H1 (cell line): ENCODE measurements around the gene MAPKAPK2. TPM values are rescaled to one million over a fixed set of nuclear protein-coding genes. Genes with fewer than 3 reads are reported as not detected.
A peak's percentile ranks its signal among the peaks of the same experiment; 100 is the strongest.

Experiments used
- CTCF ChIA-PET: fragments of 300-600 bp; sonication (Branson Sonifier 250); formaldehyde crosslinking; loops from one replicate; lab custom pipeline; 2021; ENCODE audit not compliant: partially characterized antibody; lab: Charles Lee
- POLR2A ChIA-PET: fragments of 300-600 bp; sonication (Branson Sonifier 250); formaldehyde crosslinking; loops from one replicate; lab custom pipeline; 2021; ENCODE audit warnings: inconsistent platforms; ENCODE audit not compliant: partially characterized antibody; lab: Charles Lee
- DNase-seq, 2 experiments: peaks; one replicate each; pipeline versions ENCODE4 v3.0.0 to v3.0.0-alpha.2; 2010 to 2022; ENCODE audit warnings: low spot score in 2 of 2, low read depth in 1 of 2, mixed read lengths in 1 of 2
- FAIRE-seq: peaks from 2 replicates; lab custom pipeline; 2011; peaks lifted over from hg19 to GRCh38; lab: Jason Lieb, UNC
- H2AFZ ChIP-seq: 2 replicates; pipeline ENCODE4 v1.8.1; 2012; ENCODE audit warnings: low read length, inconsistent platforms
- H2AK5ac ChIP-seq: 2 replicates; pipeline ENCODE4 v1.6.1; 2013; ENCODE audit warnings: low read depth, low read length
- H2BK120ac ChIP-seq: replicated peaks from 2 replicates; pipeline ENCODE3; 2013; ENCODE audit warnings: low read depth, low read length, inconsistent platforms
- H2BK12ac ChIP-seq: 2 replicates; pipeline ENCODE4 v1.6.1; 2013; ENCODE audit warnings: low read depth, low read length
- H2BK15ac ChIP-seq: 2 replicates; pipeline ENCODE4 v1.6.1; 2013; ENCODE audit warnings: low read length
- H2BK20ac ChIP-seq: 2 replicates; pipeline ENCODE4 v1.6.1; 2013; ENCODE audit warnings: low read length
- H2BK5ac ChIP-seq: 2 replicates; pipeline ENCODE4 v1.6.1; 2013; ENCODE audit warnings: low read depth, low read length
- H3K14ac ChIP-seq: 2 replicates; pipeline ENCODE4 v1.6.1; 2013; ENCODE audit warnings: inconsistent platforms; ENCODE audit not compliant: insufficient read length
- H3K18ac ChIP-seq: 2 replicates; pipeline ENCODE4 v1.6.1; 2013; ENCODE audit warnings: low read length; ENCODE audit errors: extremely low read depth
- H3K23ac ChIP-seq: 2 replicates; pipeline ENCODE4 v1.6.1; 2013; ENCODE audit warnings: inconsistent platforms; ENCODE audit not compliant: insufficient read length
- H3K23me2 ChIP-seq: 2 replicates; pipeline ENCODE4 v1.6.1; 2013; ENCODE audit warnings: low read depth, low read length
- H3K27ac ChIP-seq: 2 replicates; pipeline ENCODE4 v1.6.1; 2011; ENCODE audit warnings: low read depth, low read length, inconsistent platforms
- H3K27me3 ChIP-seq, 4 experiments: replicated peaks in 1 of 4; 1 replicate in 1 of 4; 2 replicates in 3 of 4; pipeline versions ENCODE4 v1.6.1 to v1.8.1; 2011 to 2013; ENCODE audit warnings: low read length in 3 of 4, mild to moderate bottlenecking in 3 of 4, inconsistent platforms in 2 of 4, mixed read lengths in 2 of 4, moderate library complexity in 1 of 4; ENCODE audit not compliant: control insufficient read depth in 3 of 4, insufficient read depth in 3 of 4; ENCODE audit errors: extremely low read depth in 1 of 4
- H3K36me3 ChIP-seq, 4 experiments: 2 replicates each; pipeline versions ENCODE4 v1.6.1 to v1.8.1; 2011 to 2013; ENCODE audit warnings: mild to moderate bottlenecking in 4 of 4, low read length in 3 of 4, moderate library complexity in 2 of 4, control low read depth in 1 of 4, inconsistent platforms in 1 of 4; ENCODE audit not compliant: insufficient read depth in 4 of 4, control insufficient read depth in 2 of 4
- H3K4ac ChIP-seq: replicated peaks from 2 replicates; pipeline ENCODE3; 2013; ENCODE audit warnings: low read length, low read depth, mixed read lengths, inconsistent platforms; ENCODE audit not compliant: insufficient read length
- H3K4me1 ChIP-seq, 4 experiments: replicated peaks in 1 of 4; 1 replicate in 1 of 4; 2 replicates in 3 of 4; pipeline versions ENCODE4 v1.6.1 to v1.8.1; 2011 to 2013; ENCODE audit warnings: low read length in 3 of 4, inconsistent platforms in 2 of 4, mixed read lengths in 1 of 4; ENCODE audit not compliant: insufficient read depth in 4 of 4, control insufficient read depth in 3 of 4
- H3K4me2 ChIP-seq, 2 experiments: 2 replicates each; pipeline versions ENCODE4 v1.6.1 to v1.8.1; 2011 to 2013; ENCODE audit warnings: low read depth in 2 of 2, low read length in 2 of 2, control low read depth in 1 of 2, inconsistent platforms in 1 of 2, mild to moderate bottlenecking in 1 of 2; ENCODE audit not compliant: insufficient read depth in 1 of 2
- H3K4me3 ChIP-seq, 4 experiments: fragments of 200-600, 300-600 bp in 1 of 4; sonication (generic), shearing (Covaris generic), sonication (Bioruptor Twin) in 1 of 4; 2 replicates each; pipeline versions ENCODE4 v1.5.1 to v1.8.1; 2011 to 2016; ENCODE audit warnings: low read length in 4 of 4, low read depth in 3 of 4, control low read depth in 2 of 4, inconsistent platforms in 2 of 4, mild to moderate bottlenecking in 2 of 4, mixed read lengths in 1 of 4, moderate library complexity in 1 of 4; ENCODE audit not compliant: insufficient read depth in 2 of 4; ENCODE audit errors: extremely low read depth in 1 of 4
- H3K56ac ChIP-seq: replicated peaks from 2 replicates; pipeline ENCODE3; 2013; ENCODE audit warnings: low read depth, mild to moderate bottlenecking, mixed read lengths, low read length, inconsistent platforms; ENCODE audit not compliant: insufficient read length
- H3K79me1 ChIP-seq: 2 replicates; pipeline ENCODE4 v1.6.1; 2013; ENCODE audit warnings: low read depth, low read length, control low read depth
- H3K79me2 ChIP-seq, 2 experiments: 2 replicates each; pipeline versions ENCODE4 v1.6.1 to v1.8.1; 2012 to 2013; ENCODE audit warnings: low read length in 2 of 2, mild to moderate bottlenecking in 2 of 2, inconsistent platforms in 1 of 2; ENCODE audit not compliant: insufficient read depth in 2 of 2, control insufficient read depth in 1 of 2
- H3K9ac ChIP-seq, 4 experiments: replicated peaks in 1 of 4; 1 replicate in 1 of 4; 2 replicates in 3 of 4; pipeline versions ENCODE4 v1.6.1 to v1.8.1; 2011 to 2013; ENCODE audit warnings: low read depth in 3 of 4, low read length in 3 of 4, control low read depth in 2 of 4, mild to moderate bottlenecking in 2 of 4, moderate library complexity in 2 of 4, inconsistent platforms in 1 of 4; ENCODE audit errors: extremely low read depth in 1 of 4
- H3K9me3 ChIP-seq, 2 experiments: 2 replicates each; pipeline versions ENCODE4 v1.6.1 to v1.8.1; 2012 to 2013; ENCODE audit warnings: mild to moderate bottlenecking in 2 of 2, moderate library complexity in 2 of 2, control low read depth in 1 of 2, inconsistent platforms in 1 of 2, low read depth in 1 of 2, low read length in 1 of 2, mixed read lengths in 1 of 2; ENCODE audit not compliant: insufficient read depth in 2 of 2
- H4K20me1 ChIP-seq, 2 experiments: replicated peaks in 1 of 2; 2 replicates each; pipeline versions ENCODE3 to v1.8.1; 2011 to 2013; ENCODE audit warnings: inconsistent platforms in 2 of 2, low read length in 2 of 2, mild to moderate bottlenecking in 1 of 2; ENCODE audit not compliant: insufficient read depth in 2 of 2, control insufficient read depth in 1 of 2
- H4K5ac ChIP-seq: 2 replicates; pipeline ENCODE4 v1.6.1; 2013; ENCODE audit warnings: low read length, low read depth, mixed read lengths, inconsistent platforms; ENCODE audit not compliant: insufficient read length
- H4K8ac ChIP-seq: 2 replicates; pipeline ENCODE4 v1.8.0; 2013; ENCODE audit warnings: mild to moderate bottlenecking, moderate library complexity, low read length, inconsistent platforms; ENCODE audit not compliant: insufficient read depth; ENCODE audit errors: extremely low read depth
- H4K91ac ChIP-seq: replicated peaks from 2 replicates; pipeline ENCODE3; 2013; ENCODE audit warnings: low read length, mixed read lengths, inconsistent platforms; ENCODE audit not compliant: insufficient read length
- CTCF ChIP-seq, 3 experiments: IDR thresholded peaks; 1 replicate in 2 of 3; 2 replicates in 1 of 3; pipeline versions ENCODE4 v1.5.1 to v1.6.1; 2011; ENCODE audit warnings: low read length in 3 of 3, mild to moderate bottlenecking in 3 of 3, inconsistent platforms in 2 of 3, low read depth in 1 of 3, moderate library complexity in 1 of 3; ENCODE audit not compliant: insufficient read depth in 1 of 3; ENCODE audit errors: control extremely low read depth in 1 of 3
- RAD21 ChIP-seq, 2 experiments: IDR thresholded peaks in 1 of 2; conservative IDR thresholded peaks in 1 of 2; 2 replicates each; pipeline ENCODE4 v1.6.1; 2011; ENCODE audit warnings: low read depth in 2 of 2, low read length in 2 of 2, improper control_type of control experiment in 1 of 2, inconsistent platforms in 1 of 2, mild to moderate bottlenecking in 1 of 2, moderate library complexity in 1 of 2
- SIN3A ChIP-seq, 2 experiments: IDR thresholded peaks in 1 of 2; conservative IDR thresholded peaks in 1 of 2; 2 replicates each; pipeline ENCODE4 v1.6.1; 2011 to 2012; ENCODE audit warnings: low read length in 2 of 2, improper control_type of control experiment in 1 of 2, low read depth in 1 of 2, mild to moderate bottlenecking in 1 of 2
- whole genome bisulfite sequencing, 2 experiments: shearing (Covaris generic) in 1 of 2; methylation state at CpG; one replicate each; pipeline versions ENCODE4 v1.1.6 to v1.1.7; 2013 to 2015; ENCODE audit warnings: low lambda C conversion rate in 2 of 2, mixed read lengths in 2 of 2, inconsistent platforms in 1 of 2, low coverage in 1 of 2, missing lambda C conversion rate in 1 of 2; ENCODE audit not compliant: insufficient replicate concordance in 2 of 2, insufficient coverage in 1 of 2, insufficient read length in 1 of 2; ENCODE audit errors: extremely low coverage in 1 of 2, missing lambda C conversion rate in 1 of 2; 5-methylcytosine and 5-hydroxymethylcytosine counted together
- polyA plus RNA-seq, 7 experiments: library from polyadenylated mRNA; depleted of rRNA in 3 of 7; stranded (reverse) in 5 of 7; unstranded in 2 of 7; fragments of >200 nt in 5 of 7; fragments of 200-250 nt in 2 of 7; gene quantifications; 1 replicate in 5 of 7; 2 replicates in 1 of 7; 4 replicates in 1 of 7; pipeline versions ENCODE4 v1.2.1 to v1.2.3, GENCODE V29; 2011 to 2013; ENCODE audit warnings: missing spikeins in 2 of 7, mixed read lengths in 2 of 7
- total RNA-seq: library from RNA; stranded (reverse); fragmentation: NEBNext Ultra II Directional; extraction: Animal tissue kit (Norgen Biotek cat#: 25700); gene quantifications from 2 replicates; pipeline ENCODE4 v1.2.1, GENCODE V29; 2021

Gene MAPKAPK2
- total and polyA plus RNA-seq, 2 of the 8 experiments (the other 6 are each of a cell fraction or from before 2014, with no cell fraction given) = 27.5 to 44.9 TPM

GRCh38 chr1:206708058-206708457, 23.4 kb downstream of the MAPKAPK2 start:
- Histone ChIP-seq H4K8ac (no peak overlapping the region), H2AFZ (no peak overlapping the region), H2BK120ac (no peak overlapping the region), H2BK15ac (no peak overlapping the region), H3K4me1 (peaks cover 13 to 38% (median 24%) of the 10 kb centered on the region in 4 experiments), H2AK5ac (no peak overlapping the region), H3K79me2 (peaks cover 5 to 77% of the 10 kb centered on the region in 2 experiments; a peak in 3 of 4 replicates), H3K23me2 (no peaks in the 10 kb centered on the region), H2BK20ac (no peak overlapping the region), H3K79me1 (peaks cover 2% of the 10 kb centered on the region), H3K14ac (no peak overlapping the region), H3K4me3 (no peak overlapping the region), H3K4ac (no peak overlapping the region), H4K5ac (no peak overlapping the region), H2BK12ac (no peak overlapping the region), H4K20me1 (peaks cover 24 to 26% of the 10 kb centered on the region in 2 experiments), H4K91ac (no peak overlapping the region), H3K18ac (no peak overlapping the region), H3K27ac (no peak overlapping the region), H3K9me3 (no peaks in the 10 kb centered on the region), H3K27me3 (no peaks in the 10 kb centered on the region), H3K36me3 (no peaks in the 10 kb centered on the region; a peak in 2 of 8 replicates), H3K23ac (no peak overlapping the region), H3K56ac (no peak overlapping the region), H3K9ac (no peak overlapping the region), H3K4me2 (no peak overlapping the region), H2BK5ac (no peak overlapping the region)
- FAIRE-seq (no peak), DNase-seq (no peak)
- ChIA-PET POLR2A (interaction anchor here (1.5 kb wide), 1 partner anchor 96 kb away, joined by 3 read pairs; the partner anchor contains the start of gene EIF2D), CTCF (interaction anchor here (1.0 kb wide), 1 partner anchor 75 kb away, joined by 3 read pairs; no protein-coding TSS in a partner anchor)
- WGBS, 2 experiments = 39% methylated on average over 2 of the region's 2 CpGs; no CpG with 5 or more reads in 1 of the 2 experiments
- TF ChIP-seq RAD21 (IDR thresholded peaks at IDR 0.05 in 1 of 2, conservative IDR thresholded peaks at IDR 0.05 in 1 of 2; ENCODE audit: low read depth in 2 of 2, low read length in 2 of 2) (peak in 1 of 2 experiments; percentile 13; a peak in 1 of 4 replicates), CTCF (IDR thresholded peaks at IDR 0.05; ENCODE audit: control extremely low read depth in 1 of 3, insufficient read depth in 1 of 3, low read depth in 1 of 3, low read length in 3 of 3) (peak in 1 of 3 experiments; percentile 11; a peak in 1 of 4 replicates), SIN3A (conservative IDR thresholded peaks at IDR 0.05 in 1 of 2, IDR thresholded peaks at IDR 0.05 in 1 of 2; ENCODE audit: low read depth in 1 of 2, low read length in 2 of 2) (no peak)
